ENCODE measurements around the gene CLCN4. TPM values are rescaled to one million over a fixed set of nuclear protein-coding genes. Genes with fewer than 3 reads are reported as not detected.

The CLCN4 gene
- total and polyA plus RNA-seq, 10 of the 15 experiments (the other 5 are each of a cell fraction or from before 2014, with no cell fraction given) = 0.90 to 6.9 (median 2.9) TPM

- in situ Hi-C loops (cut with MboI) = no loop called here
- 20% methylated on average over 6 of the region's 6 CpGs for WGBS (ENCODE audit: insufficient coverage, insufficient replicate concordance, low lambda C conversion rate, missing lambda C conversion rate)
- Histone ChIP-seq H3K9ac (ENCODE audit: control insufficient read depth, insufficient read depth, low read length) (no peak overlapping the region), H3K4me2 (ENCODE audit: control insufficient read depth, insufficient read depth) (no peak overlapping the region), H3K27ac (ENCODE audit: control insufficient read depth, insufficient read depth) (no peak overlapping the region), H3K4me1 (ENCODE audit: control insufficient read depth, insufficient read depth, low read length) (no peaks in the 10 kb centered on the region), H4K20me1 (ENCODE audit: control insufficient read depth, insufficient read depth) (no peaks in the 10 kb centered on the region), H3K27me3 (replicated peaks in 1 of 2; ENCODE audit: control insufficient read depth in 2 of 2, insufficient read depth in 2 of 2, low read length in 1 of 2) (no peaks in the 10 kb centered on the region), H3K79me2 (ENCODE audit: control insufficient read depth, insufficient read depth, low read length) (no peaks in the 10 kb centered on the region), H2AFZ (ENCODE audit: control insufficient read depth, low read depth, low read length) (no peak overlapping the region), H3K36me3 (ENCODE audit: control insufficient read depth in 2 of 2, insufficient read depth in 2 of 2, low read length in 1 of 2) (no peaks in the 10 kb centered on the region), H3K4me3 (no peak overlapping the region), H3K9me3 (replicated peaks; ENCODE audit: control insufficient read depth, insufficient read depth, low read length) (no peaks in the 10 kb centered on the region)
- BruUV-seq (replicated peaks) = no TSS peak
- DNase-seq (ENCODE audit: low read depth, low spot score) (no peak), ATAC-seq (no peak), FAIRE-seq (no peak)
- RAD21 ChIA-PET (ENCODE audit: unreplicated experiment) = no interaction called here
- CTCF ChIA-PET = interaction anchor here (1.5 kb wide), 1 partner anchor 31 kb away, joined by 4 read pairs; no protein-coding TSS in a partner anchor
- intact Hi-C loops (cut with micrococcal nuclease; ENCODE audit: unreplicated experiment) = no loop called here
- TF ChIP-seq JUNB (IDR thresholded peaks at IDR 0.05) = no peak
- no peak for TF ChIP-seq ZNF384 (IDR thresholded peaks at IDR 0.05; ENCODE audit: borderline replicate concordance, low read depth, low read length)
- TF ChIP-seq NFYA (IDR thresholded peaks at IDR 0.05; ENCODE audit: borderline replicate concordance, low read depth, low read length) = no peak
- TF ChIP-seq SMC3 (IDR thresholded peaks at IDR 0.05; ENCODE audit: borderline replicate concordance, low read length) = no peak
- TF ChIP-seq PBX3 (IDR thresholded peaks at IDR 0.05; ENCODE audit: insufficient replicate concordance, low read depth, low read length) = no peak
- TF ChIP-seq ZNF622 (IDR thresholded peaks at IDR 0.05) = no peak
- TF ChIP-seq BMI1 (IDR thresholded peaks at IDR 0.05; ENCODE audit: borderline replicate concordance) = no peak
- no peak for TF ChIP-seq IKZF1 (conservative IDR thresholded peaks at IDR 0.05)
- TF ChIP-seq SMAD5 (IDR thresholded peaks at IDR 0.05; ENCODE audit: low read depth) = no peak
- TF ChIP-seq BRCA1 (IDR thresholded peaks at IDR 0.05; ENCODE audit: low read depth, low read length) = no peak
- no peak for TF ChIP-seq YBX1 (IDR thresholded peaks at IDR 0.05)
- no peak for TF ChIP-seq HDAC6 (IDR thresholded peaks at IDR 0.05; ENCODE audit: unreplicated experiment)
- TF ChIP-seq ZZZ3 (IDR thresholded peaks at IDR 0.05; ENCODE audit: control insufficient read depth, insufficient read length, low read depth) = no peak
- TF ChIP-seq CHD4 (IDR thresholded peaks at IDR 0.05) = no peak
- no peak for TF ChIP-seq MLLT1 (IDR thresholded peaks at IDR 0.05)
- no peak for TF ChIP-seq SP1 (IDR thresholded peaks at IDR 0.05; ENCODE audit: low read depth, low read length)
- TF ChIP-seq CHD1 (IDR thresholded peaks at IDR 0.05; ENCODE audit: low read depth, low read length) = no peak
- SMC1A ChIA-PET (ENCODE audit: uncharacterized antibody, unreplicated experiment) = interaction anchor here (1.0 kb wide), 1 partner anchor 31 kb away, joined by 5 read pairs; no protein-coding TSS in a partner anchor
- POLR2A ChIA-PET = no interaction called here
Measured at GRCh38 chrX:10221651-10222050, 64.9 kb downstream of the CLCN4 start.

Measured in GM12878 (cell line).